ENCODE results near the gene KDM6A. TPM values are rescaled to one million over a fixed set of nuclear protein-coding genes. Genes with fewer than 3 reads are reported as not detected.
"Not testable (repeated sequence)": the region's sequence is repeated elsewhere in the genome, so short reads cannot be mapped to it uniquely, and the experiment has no call there.

KDM6A gene
- total RNA-seq, 1 donor from 2014 or later: 41.1 TPM

GRCh38 chrX:44961817-44962607 is 89.0 kb downstream of the KDM6A start:
- DNase-seq (ENCODE audit: low spot score): no peak

GRCh38 chrX:44962944-44963343 is 90.0 kb downstream of the KDM6A start:
- DNase-seq (ENCODE audit: low spot score): no peak

- no peak for DNase-seq (ENCODE audit: low spot score)
Measured at GRCh38 chrX:44967221-44967620, 94.2 kb downstream of the KDM6A start.

- DNase-seq (ENCODE audit: low spot score): no peak
Measured at GRCh38 chrX:44970709-44971108, 97.7 kb downstream of the KDM6A start.

- DNase-seq (ENCODE audit: low spot score): no peak
Measured at GRCh38 chrX:44971674-44972073, 98.7 kb downstream of the KDM6A start.

- no peak for DNase-seq (ENCODE audit: low spot score)
Measured at GRCh38 chrX:44972132-44972531, 99.1 kb downstream of the KDM6A start.

GRCh38 chrX:44973420-44973932 is 100.5 kb downstream of the KDM6A start:
- DNase-seq (ENCODE audit: low spot score): no peak

GRCh38 chrX:44974451-44974850 is 101.5 kb downstream of the KDM6A start:
- DNase-seq (ENCODE audit: low spot score): no peak

GRCh38 chrX:44975666-44976263 is 102.8 kb downstream of the KDM6A start:
- no peak for DNase-seq (ENCODE audit: low spot score)

- DNase-seq (ENCODE audit: low spot score): no peak
Measured at GRCh38 chrX:44978976-44979375, 106.0 kb downstream of the KDM6A start.

GRCh38 chrX:44980403-44980802 is 107.4 kb downstream of the KDM6A start:
- DNase-seq (ENCODE audit: low spot score): no peak

GRCh38 chrX:44980883-44981282 is 107.9 kb downstream of the KDM6A start:
- DNase-seq (ENCODE audit: low spot score): no peak

- DNase-seq (ENCODE audit: low spot score): no peak
Measured at GRCh38 chrX:44989995-44990770, 117.2 kb downstream of the KDM6A start.

- DNase-seq (ENCODE audit: low spot score): no peak
Measured at GRCh38 chrX:44992775-44993174, 119.8 kb downstream of the KDM6A start.

GRCh38 chrX:44996277-44996676 is 123.3 kb downstream of the KDM6A start:
- DNase-seq (ENCODE audit: low spot score): no peak

GRCh38 chrX:44997282-44997812 is 124.4 kb downstream of the KDM6A start:
- no peak for DNase-seq (ENCODE audit: low spot score)

- no peak for DNase-seq (ENCODE audit: low spot score)
Measured at GRCh38 chrX:44997888-44998287, 124.9 kb downstream of the KDM6A start.

- DNase-seq (ENCODE audit: low spot score): not testable (repeated sequence)
Measured at GRCh38 chrX:44999237-44999636, 126.2 kb downstream of the KDM6A start.

- DNase-seq (ENCODE audit: low spot score): not testable (repeated sequence)
Measured at GRCh38 chrX:44999872-45000271, 126.9 kb downstream of the KDM6A start.

- DNase-seq (ENCODE audit: low spot score): no peak
Measured at GRCh38 chrX:45001048-45001447, 128.1 kb downstream of the KDM6A start.

GRCh38 chrX:45003085-45003484 is 130.1 kb downstream of the KDM6A start:
- DNase-seq (ENCODE audit: low spot score): no peak
